ENCODE results near the gene SMR3B.

The SMR3B gene

DNA sequence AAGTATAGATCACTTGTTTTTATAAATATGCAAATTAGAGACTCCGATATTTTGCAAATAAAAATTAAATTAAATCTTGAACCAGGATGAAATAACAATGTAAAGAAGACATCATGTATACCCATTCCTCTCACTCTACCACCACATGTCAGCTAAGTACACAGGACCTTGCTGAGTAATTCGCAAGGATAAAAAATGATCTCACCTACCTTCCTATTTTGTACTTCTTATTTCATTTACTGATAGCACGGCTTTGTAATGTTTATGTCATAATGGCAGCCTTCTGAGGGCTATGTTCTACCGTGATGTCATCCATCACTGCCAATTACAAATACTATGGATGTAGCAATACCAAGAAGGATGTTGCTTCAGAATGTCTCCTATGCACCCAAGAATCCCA is 10.9 kb upstream of the SMR3B start:
- no peak for DNase-seq
- H3K9me3 ChIP-seq (ENCODE audit: control insufficient read depth, low read length) = no peaks in the 10 kb centered on the region
- H3K27ac ChIP-seq (ENCODE audit: insufficient read depth, low read length, poor library complexity, severe bottlenecking) = no peak overlapping the region
- H3K27me3 ChIP-seq (replicated peaks; ENCODE audit: control insufficient read depth, insufficient read depth, low read length, poor library complexity, severe bottlenecking) = no peaks in the 10 kb centered on the region
- H3K36me3 ChIP-seq (ENCODE audit: control insufficient read depth, insufficient read depth, low read length) = no peaks in the 10 kb centered on the region
- no peak overlapping the region for H3K4me3 ChIP-seq (ENCODE audit: insufficient read depth, low read depth, low read length, poor library complexity, severe bottlenecking)
- no peaks in the 10 kb centered on the region for H3K4me1 ChIP-seq (ENCODE audit: control insufficient read depth, insufficient read depth, low read length, poor library complexity, severe bottlenecking)

DNA sequence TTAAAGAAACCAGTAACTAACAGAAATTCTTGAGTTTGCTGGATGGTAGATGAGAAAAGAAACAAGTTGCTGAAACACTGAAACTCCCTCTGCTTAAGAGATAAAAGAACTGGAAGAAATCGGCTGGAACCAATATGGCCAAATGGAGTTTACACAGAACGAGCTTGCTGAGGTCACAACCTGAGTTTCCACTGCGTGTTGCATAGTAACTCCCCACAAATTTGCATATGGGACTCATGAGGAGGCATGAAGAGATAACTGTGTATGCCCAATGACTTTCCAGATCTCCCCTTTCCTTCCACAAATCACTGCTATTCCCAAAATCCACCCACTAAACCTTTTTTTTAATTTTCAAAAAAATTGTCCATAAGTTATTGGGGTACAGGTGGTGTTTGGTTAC is 10.2 kb upstream of the SMR3B start:
- no peak overlapping the region for H3K27ac ChIP-seq (ENCODE audit: insufficient read depth, low read length, poor library complexity, severe bottlenecking)
- no peaks in the 10 kb centered on the region for H3K36me3 ChIP-seq (ENCODE audit: control insufficient read depth, insufficient read depth, low read length)
- H3K4me3 ChIP-seq (ENCODE audit: insufficient read depth, low read depth, low read length, poor library complexity, severe bottlenecking) = no peak overlapping the region
- no peak for DNase-seq
- no peaks in the 10 kb centered on the region for H3K27me3 ChIP-seq (replicated peaks; ENCODE audit: control insufficient read depth, insufficient read depth, low read length, poor library complexity, severe bottlenecking)
- no peaks in the 10 kb centered on the region for H3K4me1 ChIP-seq (ENCODE audit: control insufficient read depth, insufficient read depth, low read length, poor library complexity, severe bottlenecking)
- H3K9me3 ChIP-seq (ENCODE audit: control insufficient read depth, low read length) = no peaks in the 10 kb centered on the region

- H3K36me3 ChIP-seq (ENCODE audit: control insufficient read depth, insufficient read depth, low read length) = no peaks in the 10 kb centered on the region
- DNase-seq = no peak
- H3K9me3 ChIP-seq (ENCODE audit: control insufficient read depth, low read length) = no peaks in the 10 kb centered on the region
- H3K27me3 ChIP-seq (replicated peaks; ENCODE audit: control insufficient read depth, insufficient read depth, low read length, poor library complexity, severe bottlenecking) = no peaks in the 10 kb centered on the region
- no peak overlapping the region for H3K4me3 ChIP-seq (ENCODE audit: insufficient read depth, low read depth, low read length, poor library complexity, severe bottlenecking)
- H3K27ac ChIP-seq (ENCODE audit: insufficient read depth, low read length, poor library complexity, severe bottlenecking) = no peak overlapping the region
- no peaks in the 10 kb centered on the region for H3K4me1 ChIP-seq (ENCODE audit: control insufficient read depth, insufficient read depth, low read length, poor library complexity, severe bottlenecking)
These were observed 2.4 kb upstream of the SMR3B start for GRCh38 chr4:70380578-70380977.

GRCh38 chr4:70392057-70392776 is 9.3 kb downstream of the SMR3B start:
- Histone ChIP-seq H3K9me3 (ENCODE audit: control insufficient read depth, low read length) (no peaks in the 10 kb centered on the region), H3K4me3 (ENCODE audit: insufficient read depth, low read depth, low read length, poor library complexity, severe bottlenecking) (no peak overlapping the region), H3K4me1 (ENCODE audit: control insufficient read depth, insufficient read depth, low read length, poor library complexity, severe bottlenecking) (no peaks in the 10 kb centered on the region), H3K27ac (ENCODE audit: insufficient read depth, low read length, poor library complexity, severe bottlenecking) (no peak overlapping the region), H3K36me3 (ENCODE audit: control insufficient read depth, insufficient read depth, low read length) (no peaks in the 10 kb centered on the region), H3K27me3 (replicated peaks; ENCODE audit: control insufficient read depth, insufficient read depth, low read length, poor library complexity, severe bottlenecking) (no peaks in the 10 kb centered on the region)
- no peak for DNase-seq

DNA sequence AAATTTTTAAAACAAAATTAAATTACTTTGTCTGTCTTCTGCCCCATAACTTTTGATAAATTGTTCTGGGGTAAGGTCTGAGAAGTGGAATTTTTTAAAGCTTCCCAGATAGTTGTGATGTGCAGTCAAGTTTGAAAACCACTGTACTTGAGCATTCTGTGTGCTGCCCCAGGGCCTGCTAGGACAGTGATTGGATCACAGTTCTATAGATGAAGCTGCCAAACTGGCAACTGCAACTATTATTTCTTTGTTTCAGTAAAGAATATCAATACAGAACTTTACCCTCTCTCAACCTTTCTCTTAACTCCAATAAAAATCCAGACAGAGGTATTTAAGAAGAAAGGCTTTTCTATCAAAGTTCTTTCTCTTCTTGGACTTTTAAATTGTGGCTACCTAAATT is 14.6 kb downstream of the SMR3B start, which contains the start of gene OPRPN:
Gene OPRPN, plus strand, starts transcription at position 361 of the 400 bp plus-strand sequence. CDS start 1,346 bp downstream, outside the sequence.
- Histone ChIP-seq H3K4me1 (ENCODE audit: control insufficient read depth, insufficient read depth, low read length, poor library complexity, severe bottlenecking) (no peaks in the 10 kb centered on the region), H3K4me3 (ENCODE audit: insufficient read depth, low read depth, low read length, poor library complexity, severe bottlenecking) (no peak within 1 kb of the TSS), H3K36me3 (ENCODE audit: control insufficient read depth, insufficient read depth, low read length) (no peaks in the 10 kb centered on the region), H3K27me3 (replicated peaks; ENCODE audit: control insufficient read depth, insufficient read depth, low read length, poor library complexity, severe bottlenecking) (no peaks in the 10 kb centered on the region), H3K9me3 (ENCODE audit: control insufficient read depth, low read length) (no peaks in the 10 kb centered on the region), H3K27ac (ENCODE audit: insufficient read depth, low read length, poor library complexity, severe bottlenecking) (no peak within 1 kb of the TSS)
- DNase-seq = no peak

GRCh38 chr4:70399319-70399718 is 16.4 kb downstream of the SMR3B start:
- H3K36me3 ChIP-seq (ENCODE audit: control insufficient read depth, insufficient read depth, low read length) = no peaks in the 10 kb centered on the region
- no peak overlapping the region for H3K27ac ChIP-seq (ENCODE audit: insufficient read depth, low read length, poor library complexity, severe bottlenecking)
- H3K4me3 ChIP-seq (ENCODE audit: insufficient read depth, low read depth, low read length, poor library complexity, severe bottlenecking) = no peak overlapping the region
- no peaks in the 10 kb centered on the region for H3K9me3 ChIP-seq (ENCODE audit: control insufficient read depth, low read length)
- no peak for DNase-seq
- no peaks in the 10 kb centered on the region for H3K4me1 ChIP-seq (ENCODE audit: control insufficient read depth, insufficient read depth, low read length, poor library complexity, severe bottlenecking)
- no peaks in the 10 kb centered on the region for H3K27me3 ChIP-seq (replicated peaks; ENCODE audit: control insufficient read depth, insufficient read depth, low read length, poor library complexity, severe bottlenecking)

DNA sequence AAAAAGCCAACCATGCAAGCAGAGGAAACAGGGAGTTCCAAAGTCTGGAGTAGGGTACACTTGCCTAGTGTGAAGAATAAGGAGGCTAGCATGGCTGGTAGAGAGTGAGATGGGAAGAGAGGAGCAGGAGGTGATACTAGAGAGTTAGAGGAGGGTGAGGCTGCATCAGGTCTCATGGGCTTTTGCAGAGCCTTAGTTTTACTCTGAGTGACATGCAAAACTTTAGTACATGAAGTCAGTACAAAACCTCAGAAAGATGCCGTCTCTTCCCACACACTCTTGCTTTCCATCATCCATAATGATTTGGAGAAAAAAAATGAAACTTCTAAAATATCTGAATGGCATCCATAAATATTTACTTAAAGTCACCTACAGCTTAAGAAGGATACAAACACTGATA is 19.8 kb downstream of the SMR3B start:
- no peaks in the 10 kb centered on the region for H3K36me3 ChIP-seq (ENCODE audit: control insufficient read depth, insufficient read depth, low read length)
- H3K27ac ChIP-seq (ENCODE audit: insufficient read depth, low read length, poor library complexity, severe bottlenecking) = no peak overlapping the region
- no peak overlapping the region for H3K4me3 ChIP-seq (ENCODE audit: insufficient read depth, low read depth, low read length, poor library complexity, severe bottlenecking)
- H3K27me3 ChIP-seq (replicated peaks; ENCODE audit: control insufficient read depth, insufficient read depth, low read length, poor library complexity, severe bottlenecking) = no peaks in the 10 kb centered on the region
- no peak for DNase-seq
- no peaks in the 10 kb centered on the region for H3K4me1 ChIP-seq (ENCODE audit: control insufficient read depth, insufficient read depth, low read length, poor library complexity, severe bottlenecking)
- no peaks in the 10 kb centered on the region for H3K9me3 ChIP-seq (ENCODE audit: control insufficient read depth, low read length)

GRCh38 chr4:70405765-70406164 is 22.8 kb downstream of the SMR3B start:
- no peaks in the 10 kb centered on the region for H3K9me3 ChIP-seq (ENCODE audit: control insufficient read depth, low read length)
- H3K27me3 ChIP-seq (replicated peaks; ENCODE audit: control insufficient read depth, insufficient read depth, low read length, poor library complexity, severe bottlenecking) = no peaks in the 10 kb centered on the region
- H3K27ac ChIP-seq (ENCODE audit: insufficient read depth, low read length, poor library complexity, severe bottlenecking) = no peak overlapping the region
- no peaks in the 10 kb centered on the region for H3K4me1 ChIP-seq (ENCODE audit: control insufficient read depth, insufficient read depth, low read length, poor library complexity, severe bottlenecking)
- H3K4me3 ChIP-seq (ENCODE audit: insufficient read depth, low read depth, low read length, poor library complexity, severe bottlenecking) = no peak overlapping the region
- H3K36me3 ChIP-seq (ENCODE audit: control insufficient read depth, insufficient read depth, low read length) = no peaks in the 10 kb centered on the region
- no peak for DNase-seq

DNA sequence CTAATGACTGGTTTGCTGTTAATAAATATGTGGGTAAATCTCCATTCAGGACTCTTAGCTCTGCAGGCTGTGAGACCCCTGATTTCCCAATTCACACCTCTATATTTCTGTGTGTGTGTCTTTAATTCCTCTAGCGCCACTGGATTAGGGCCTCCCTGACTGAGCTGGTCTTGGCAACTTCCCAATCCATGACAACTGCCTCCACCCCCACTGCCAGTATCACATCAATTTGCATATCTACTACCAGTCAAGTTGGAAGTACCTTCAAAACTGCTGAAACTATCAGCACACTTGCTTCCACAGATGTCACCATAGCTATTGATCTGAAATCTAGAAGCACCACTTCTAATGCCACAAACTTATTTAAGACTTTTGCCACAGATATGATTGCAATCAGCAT is 42.4 kb downstream of the SMR3B start:
- H3K4me1 ChIP-seq (ENCODE audit: control insufficient read depth, insufficient read depth, low read length, poor library complexity, severe bottlenecking) = no peaks in the 10 kb centered on the region
- H3K27me3 ChIP-seq (replicated peaks; ENCODE audit: control insufficient read depth, insufficient read depth, low read length, poor library complexity, severe bottlenecking) = no peaks in the 10 kb centered on the region
- H3K9me3 ChIP-seq (ENCODE audit: control insufficient read depth, low read length) = no peaks in the 10 kb centered on the region
- H3K36me3 ChIP-seq (ENCODE audit: control insufficient read depth, insufficient read depth, low read length) = no peaks in the 10 kb centered on the region
- no peak overlapping the region for H3K27ac ChIP-seq (ENCODE audit: insufficient read depth, low read length, poor library complexity, severe bottlenecking)
- no peak overlapping the region for H3K4me3 ChIP-seq (ENCODE audit: insufficient read depth, low read depth, low read length, poor library complexity, severe bottlenecking)
- no peak for DNase-seq

DNA sequence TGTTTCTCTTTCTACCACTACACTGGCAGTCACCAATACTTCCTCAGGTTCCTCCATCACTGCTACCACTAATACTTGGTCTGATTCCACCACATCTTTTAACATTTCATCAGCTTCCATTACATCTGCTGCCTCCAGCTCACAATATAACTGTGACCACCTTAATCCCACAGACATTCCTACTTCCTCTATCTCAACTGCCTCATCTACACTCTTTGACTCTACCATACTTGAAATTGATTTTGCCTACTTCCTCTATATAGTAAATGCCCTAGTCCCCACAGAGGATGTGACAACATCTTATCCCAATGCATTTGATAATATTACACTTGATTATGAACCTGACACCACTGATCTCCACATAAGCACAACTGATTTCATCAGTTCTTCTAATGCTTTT is 43.9 kb downstream of the SMR3B start:
- Histone ChIP-seq H3K4me1 (ENCODE audit: control insufficient read depth, insufficient read depth, low read length, poor library complexity, severe bottlenecking) (no peaks in the 10 kb centered on the region), H3K27ac (ENCODE audit: insufficient read depth, low read length, poor library complexity, severe bottlenecking) (no peak overlapping the region), H3K9me3 (ENCODE audit: control insufficient read depth, low read length) (no peaks in the 10 kb centered on the region), H3K27me3 (replicated peaks; ENCODE audit: control insufficient read depth, insufficient read depth, low read length, poor library complexity, severe bottlenecking) (no peaks in the 10 kb centered on the region), H3K4me3 (ENCODE audit: insufficient read depth, low read depth, low read length, poor library complexity, severe bottlenecking) (no peak overlapping the region), H3K36me3 (ENCODE audit: control insufficient read depth, insufficient read depth, low read length) (no peaks in the 10 kb centered on the region)
- DNase-seq = no peak

Measured in effector memory CD4-positive, alpha-beta T cell (primary cell).